ENCODE results near the gene IFITM1.

Gene IFITM1

GRCh38 chr11:292211-293121 is 21.4 kb upstream of the IFITM1 start:
- DNase-seq (ENCODE audit: low spot score in 2 of 2): no peak
- ATAC-seq (replicated peaks; ENCODE audit: extremely low read depth, poor library complexity, severe bottlenecking): no peak
- no peak overlapping the region for H3K27ac Mint-ChIP-seq (ENCODE audit: low read depth)
- no peak overlapping the region for H3K4me3 Mint-ChIP-seq
- no peaks in the 10 kb centered on the region for H3K9me3 Mint-ChIP-seq
- peaks cover 25% of the 10 kb centered on the region for H3K36me3 Mint-ChIP-seq (ENCODE audit: insufficient read depth)
- no peaks in the 10 kb centered on the region for H3K27me3 Mint-ChIP-seq
- peaks cover 38% of the 10 kb centered on the region for H3K4me1 Mint-ChIP-seq

GRCh38 chr11:293271-293851 is 20.5 kb upstream of the IFITM1 start:
- no peaks in the 10 kb centered on the region for H3K27me3 Mint-ChIP-seq
- H3K4me1 Mint-ChIP-seq: peaks cover 36% of the 10 kb centered on the region
- no peaks in the 10 kb centered on the region for H3K9me3 Mint-ChIP-seq
- no peak overlapping the region for H3K27ac Mint-ChIP-seq (ENCODE audit: low read depth)
- DNase-seq (ENCODE audit: low spot score in 2 of 2) (no peak), ATAC-seq (replicated peaks; ENCODE audit: extremely low read depth, poor library complexity, severe bottlenecking) (no peak)
- H3K36me3 Mint-ChIP-seq (ENCODE audit: insufficient read depth): peaks cover 20% of the 10 kb centered on the region
- no peak overlapping the region for H3K4me3 Mint-ChIP-seq

GRCh38 chr11:293852-294661 is 19.8 kb upstream of the IFITM1 start:
- ATAC-seq (replicated peaks; ENCODE audit: extremely low read depth, poor library complexity, severe bottlenecking): no peak
- Mint-ChIP-seq H3K27ac (ENCODE audit: low read depth) (no peak overlapping the region), H3K36me3 (ENCODE audit: insufficient read depth) (peaks cover 20% of the 10 kb centered on the region), H3K27me3 (no peaks in the 10 kb centered on the region), H3K9me3 (no peaks in the 10 kb centered on the region), H3K4me3 (no peak overlapping the region), H3K4me1 (peaks cover 36% of the 10 kb centered on the region)
- DNase-seq (ENCODE audit: low spot score in 2 of 2): no peak

- peaks cover 31% of the 10 kb centered on the region for H3K4me1 Mint-ChIP-seq
- DNase-seq (ENCODE audit: low spot score in 2 of 2): no peak
- ATAC-seq (replicated peaks; ENCODE audit: extremely low read depth, poor library complexity, severe bottlenecking): no peak
- no peaks in the 10 kb centered on the region for H3K9me3 Mint-ChIP-seq
- no peak overlapping the region for H3K27ac Mint-ChIP-seq (ENCODE audit: low read depth)
- peaks cover 19% of the 10 kb centered on the region for H3K36me3 Mint-ChIP-seq (ENCODE audit: insufficient read depth)
- no peaks in the 10 kb centered on the region for H3K27me3 Mint-ChIP-seq
- no peak overlapping the region for H3K4me3 Mint-ChIP-seq
Observed at GRCh38 chr11:294780-295179, 19.1 kb upstream of the IFITM1 start.

- DNase-seq (ENCODE audit: low spot score in 2 of 2) (no peak), ATAC-seq (replicated peaks; ENCODE audit: extremely low read depth, poor library complexity, severe bottlenecking) (no peak)
- peaks cover 23% of the 10 kb centered on the region for H3K4me1 Mint-ChIP-seq
- no peak overlapping the region for H3K4me3 Mint-ChIP-seq
- no peaks in the 10 kb centered on the region for H3K9me3 Mint-ChIP-seq
- H3K36me3 Mint-ChIP-seq (ENCODE audit: insufficient read depth): peaks cover 16% of the 10 kb centered on the region
- no peak overlapping the region for H3K27ac Mint-ChIP-seq (ENCODE audit: low read depth)
- H3K27me3 Mint-ChIP-seq: no peaks in the 10 kb centered on the region
Observed at GRCh38 chr11:295351-296170, 18.3 kb upstream of the IFITM1 start.

- Mint-ChIP-seq H3K4me1 (peaks cover 15% of the 10 kb centered on the region), H3K4me3 (no peak overlapping the region), H3K36me3 (ENCODE audit: insufficient read depth) (peaks cover 12% of the 10 kb centered on the region), H3K9me3 (no peaks in the 10 kb centered on the region), H3K27ac (ENCODE audit: low read depth) (no peak overlapping the region), H3K27me3 (no peaks in the 10 kb centered on the region)
- ATAC-seq (replicated peaks; ENCODE audit: extremely low read depth, poor library complexity, severe bottlenecking) (no peak), DNase-seq (ENCODE audit: low spot score in 2 of 2) (no peak)
Observed at GRCh38 chr11:296171-297050, 17.4 kb upstream of the IFITM1 start.

GRCh38 chr11:297051-297585 is 16.7 kb upstream of the IFITM1 start:
- Mint-ChIP-seq H3K4me3 (peak overlapping the region; percentile 63), H3K9me3 (no peaks in the 10 kb centered on the region), H3K36me3 (ENCODE audit: insufficient read depth) (peaks cover 10% of the 10 kb centered on the region), H3K27me3 (no peaks in the 10 kb centered on the region), H3K4me1 (peaks cover 13% of the 10 kb centered on the region), H3K27ac (ENCODE audit: low read depth) (peak overlapping the region; percentile 36)
- DNase-seq (ENCODE audit: low spot score in 2 of 2) (no peak), ATAC-seq (replicated peaks; ENCODE audit: extremely low read depth, poor library complexity, severe bottlenecking) (peak; percentile 29)

GRCh38 chr11:297586-298405 is 16.0 kb upstream of the IFITM1 start:
- peaks cover 15% of the 10 kb centered on the region for H3K4me1 Mint-ChIP-seq
- peaks cover 9% of the 10 kb centered on the region for H3K36me3 Mint-ChIP-seq (ENCODE audit: insufficient read depth)
- no peaks in the 10 kb centered on the region for H3K9me3 Mint-ChIP-seq
- peak overlapping the region; percentile 63 for H3K4me3 Mint-ChIP-seq
- DNase-seq (ENCODE audit: low spot score in 2 of 2) (no peak), ATAC-seq (replicated peaks; ENCODE audit: extremely low read depth, poor library complexity, severe bottlenecking) (peak; percentile 57)
- H3K27ac Mint-ChIP-seq (ENCODE audit: low read depth): peak overlapping the region; percentile 36
- H3K27me3 Mint-ChIP-seq: no peaks in the 10 kb centered on the region

GRCh38 chr11:298406-299065 is 15.3 kb upstream of the IFITM1 start:
- peaks cover 18% of the 10 kb centered on the region for H3K4me1 Mint-ChIP-seq
- peaks cover 9% of the 10 kb centered on the region for H3K36me3 Mint-ChIP-seq (ENCODE audit: insufficient read depth)
- no peaks in the 10 kb centered on the region for H3K27me3 Mint-ChIP-seq
- no peak for DNase-seq (ENCODE audit: low spot score in 2 of 2)
- no peak overlapping the region for H3K4me3 Mint-ChIP-seq
- no peaks in the 10 kb centered on the region for H3K9me3 Mint-ChIP-seq
- ATAC-seq (replicated peaks; ENCODE audit: extremely low read depth, poor library complexity, severe bottlenecking): no peak
- H3K27ac Mint-ChIP-seq (ENCODE audit: low read depth): no peak overlapping the region

- no peak within 1 kb of the TSS for H3K4me3 Mint-ChIP-seq
- DNase-seq (ENCODE audit: low spot score in 2 of 2) (no peak), ATAC-seq (replicated peaks; ENCODE audit: extremely low read depth, poor library complexity, severe bottlenecking) (no peak)
- H3K9me3 Mint-ChIP-seq: no peaks in the 10 kb centered on the region
- peaks cover 9% of the 10 kb centered on the region for H3K36me3 Mint-ChIP-seq (ENCODE audit: insufficient read depth)
- H3K27ac Mint-ChIP-seq (ENCODE audit: low read depth): no peak within 1 kb of the TSS
- no peaks in the 10 kb centered on the region for H3K27me3 Mint-ChIP-seq
- peaks cover 18% of the 10 kb centered on the region for H3K4me1 Mint-ChIP-seq
Observed at GRCh38 chr11:299081-299891, 14.6 kb upstream of the IFITM1 start, which contains the start of gene IFITM5. Gene IFITM5 (minus strand): TSS chr11:299526. CDS start chr11:299490, 36 bp downstream.
